ENCODE data around the gene ACTL7B. TPM values are rescaled to one million over a fixed set of nuclear protein-coding genes. Genes with fewer than 3 reads are reported as not detected.

ACTL7B gene
- total RNA-seq, 1 donor from 2014 or later = not detected

DNA sequence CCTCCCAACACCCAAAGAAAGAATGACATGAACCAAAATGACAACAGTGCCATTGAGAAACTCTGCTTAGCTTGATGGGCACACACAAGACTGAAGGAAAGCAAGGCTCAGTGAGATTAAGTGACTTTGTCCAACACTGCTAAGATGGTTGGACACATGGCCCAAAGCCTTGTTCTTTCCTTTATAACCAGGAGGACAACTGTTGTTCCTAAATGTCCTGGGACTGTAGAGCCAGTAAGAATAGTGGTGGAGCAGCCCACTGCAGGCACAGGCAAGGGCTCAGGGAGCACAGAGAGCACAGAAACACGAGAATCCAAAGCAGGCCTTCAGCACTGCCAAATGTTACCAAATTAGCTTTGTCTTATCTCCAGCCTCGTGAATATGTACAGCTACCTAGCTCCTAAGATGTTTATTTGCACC lies 10.2 kb upstream of the ACTL7B start:
- H3K27me3 ChIP-seq (ENCODE audit: control insufficient read depth, insufficient read depth, low read length) = no peaks in the 10 kb centered on the region

DNA sequence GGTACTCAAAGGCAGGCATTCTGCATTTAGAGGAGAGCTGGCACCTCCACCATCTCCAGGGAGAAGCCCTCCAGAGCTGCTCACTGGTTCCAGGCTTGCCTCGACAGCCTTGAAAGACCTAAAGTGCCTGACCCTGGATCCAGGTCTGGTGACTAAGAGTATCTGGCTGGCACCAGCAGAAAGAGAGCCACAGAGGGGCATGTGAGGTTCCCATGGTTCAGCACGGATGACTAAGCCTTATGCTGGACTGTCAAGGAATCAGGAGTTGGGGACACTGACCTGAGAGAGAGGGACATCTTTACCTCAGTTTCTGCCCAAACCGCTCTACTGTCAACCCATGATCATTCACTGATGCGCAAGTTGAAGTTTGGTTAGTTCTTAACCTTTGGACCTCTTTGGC lies 9.3 kb upstream of the ACTL7B start:
- Histone ChIP-seq H3K36me3 (ENCODE audit: control insufficient read depth, insufficient read depth, low read length) (no peaks in the 10 kb centered on the region), H3K27me3 (ENCODE audit: control insufficient read depth, insufficient read depth, low read length) (no peaks in the 10 kb centered on the region), H3K4me3 (ENCODE audit: low read depth, low read length) (no peak overlapping the region)
- no peak for TF ChIP-seq CTCF (IDR thresholded peaks at IDR 0.05; ENCODE audit: insufficient read depth, low read length, severe bottlenecking)
- FAIRE-seq = no peak
- no peak for DNase-seq (ENCODE audit: low read depth)

More for the DNA sequence above, 10.2 kb upstream of the ACTL7B start:
- DNase-seq (ENCODE audit: low read depth) = no peak
- no peaks in the 10 kb centered on the region for H3K36me3 ChIP-seq (ENCODE audit: control insufficient read depth, insufficient read depth, low read length)
- no peak for FAIRE-seq
- no peak for TF ChIP-seq CTCF (IDR thresholded peaks at IDR 0.05; ENCODE audit: insufficient read depth, low read length, severe bottlenecking)
- H3K4me3 ChIP-seq (ENCODE audit: low read depth, low read length) = no peak overlapping the region

- no peaks in the 10 kb centered on the region for H3K36me3 ChIP-seq (ENCODE audit: control insufficient read depth, insufficient read depth, low read length)
- FAIRE-seq = no peak
- TF ChIP-seq CTCF (IDR thresholded peaks at IDR 0.05; ENCODE audit: insufficient read depth, low read length, severe bottlenecking) = no peak
- no peak for DNase-seq (ENCODE audit: low read depth)
- H3K4me3 ChIP-seq (ENCODE audit: low read depth, low read length) = no peak overlapping the region
- H3K27me3 ChIP-seq (ENCODE audit: control insufficient read depth, insufficient read depth, low read length) = no peaks in the 10 kb centered on the region
These were observed 8.7 kb upstream of the ACTL7B start for GRCh38 chr9:108864446-108864845.

DNA sequence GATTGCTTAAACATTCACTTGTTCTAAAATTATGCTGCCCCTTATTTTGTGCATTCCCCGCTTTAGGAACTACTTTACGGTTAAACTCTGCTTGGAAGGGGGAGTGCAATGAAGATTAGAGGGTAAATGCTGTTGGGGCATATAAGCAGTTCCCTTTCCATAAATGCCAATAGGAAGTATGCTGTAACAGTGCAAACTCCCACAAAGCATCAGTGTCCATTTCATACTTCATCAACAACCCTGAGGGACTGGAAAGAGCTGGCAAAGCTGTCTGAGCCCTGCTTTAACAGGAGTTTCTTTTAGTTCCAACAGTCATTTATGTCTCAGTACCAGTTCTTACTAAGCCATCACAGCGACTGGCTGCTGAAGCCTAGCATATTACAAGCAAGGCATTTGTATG lies 8.1 kb upstream of the ACTL7B start:
- no peak for TF ChIP-seq CTCF (IDR thresholded peaks at IDR 0.05; ENCODE audit: insufficient read depth, low read length, severe bottlenecking)
- FAIRE-seq (no peak), DNase-seq (ENCODE audit: low read depth) (no peak)
- Histone ChIP-seq H3K36me3 (ENCODE audit: control insufficient read depth, insufficient read depth, low read length) (no peaks in the 10 kb centered on the region), H3K4me3 (ENCODE audit: low read depth, low read length) (no peak overlapping the region), H3K27me3 (ENCODE audit: control insufficient read depth, insufficient read depth, low read length) (no peaks in the 10 kb centered on the region)

DNA sequence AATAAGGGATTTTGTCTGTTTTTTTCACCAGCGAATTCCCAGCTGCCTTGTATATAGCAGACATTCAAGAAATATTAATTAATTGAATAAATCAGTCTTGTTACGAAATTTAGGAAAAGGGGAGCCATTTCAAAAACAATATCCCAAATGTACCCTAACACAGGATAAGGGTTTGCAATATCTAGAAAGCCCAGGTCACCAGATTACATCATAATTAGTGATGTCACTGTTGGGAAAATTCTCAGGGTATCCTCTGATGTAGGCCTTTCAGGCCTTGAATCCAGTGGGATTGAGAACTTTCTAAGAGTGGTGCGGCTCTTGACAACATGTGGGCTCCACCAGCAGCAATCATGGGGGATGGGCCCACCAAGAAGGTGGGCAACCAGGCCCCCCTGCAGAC lies 6.2 kb upstream of the ACTL7B start, which contains the start of gene ACTL7A:
Gene ACTL7A (plus strand): TSS at position 270 of the 400 bp plus-strand sequence. CDS start 57 bp downstream, at position 327.
- no peak for DNase-seq (ENCODE audit: low read depth)
- no peaks in the 10 kb centered on the region for H3K27me3 ChIP-seq (ENCODE audit: control insufficient read depth, insufficient read depth, low read length)
- no peaks in the 10 kb centered on the region for H3K36me3 ChIP-seq (ENCODE audit: control insufficient read depth, insufficient read depth, low read length)
- no peak for FAIRE-seq
- H3K4me3 ChIP-seq (ENCODE audit: low read depth, low read length) = no peak within 1 kb of the TSS
- no peak for TF ChIP-seq CTCF (IDR thresholded peaks at IDR 0.05; ENCODE audit: insufficient read depth, low read length, severe bottlenecking)

- Histone ChIP-seq H3K4me3 (ENCODE audit: low read depth, low read length) (no peak overlapping the region), H3K27me3 (ENCODE audit: control insufficient read depth, insufficient read depth, low read length) (no peaks in the 10 kb centered on the region), H3K36me3 (ENCODE audit: control insufficient read depth, insufficient read depth, low read length) (no peaks in the 10 kb centered on the region)
- no peak for DNase-seq (ENCODE audit: low read depth)
- TF ChIP-seq CTCF (IDR thresholded peaks at IDR 0.05; ENCODE audit: insufficient read depth, low read length, severe bottlenecking) = no peak
- no peak for FAIRE-seq
These were observed 5.7 kb upstream of the ACTL7B start for GRCh38 chr9:108861464-108861863.
